ENCODE results near the gene FOXO4. TPM values are rescaled to one million over a fixed set of nuclear protein-coding genes. Genes with fewer than 3 reads are reported as not detected.
A peak's percentile ranks its signal among the peaks of the same experiment; 100 is the strongest.

The FOXO4 gene
- total and polyA plus RNA-seq, 2 of the 13 experiments (the other 11 are each of a cell fraction or from before 2014, with no cell fraction given), result 5.1 to 5.7 TPM

GRCh38 chrX:71100581-71101505, 5.2 kb downstream of the FOXO4 start:
- Histone ChIP-seq H3K4me1 (ENCODE audit: insufficient read depth, low read length) (peaks cover 40% of the 10 kb centered on the region), H2AFZ (ENCODE audit: low read length) (no peak overlapping the region), H3K79me2 (ENCODE audit: insufficient read depth, low read length) (no peaks in the 10 kb centered on the region), H4K20me1 (ENCODE audit: insufficient read depth, low read length) (no peaks in the 10 kb centered on the region), H3K4me2 (ENCODE audit: low read depth, low read length) (no peak overlapping the region), H3K27ac (ENCODE audit: extremely low read length, insufficient read depth, low read length) (no peak overlapping the region), H3K27me3 (ENCODE audit: control insufficient read depth in 1 of 2, insufficient read depth in 2 of 2, low read length in 2 of 2) (no peaks in the 10 kb centered on the region; a peak in 1 of 5 replicates), H3K36me3 (replicated peaks in 1 of 2; ENCODE audit: control insufficient read depth in 1 of 2, insufficient read depth in 2 of 2, low read length in 2 of 2) (no peaks in the 10 kb centered on the region), H3K4me3 (replicated peaks in 1 of 3; ENCODE audit: insufficient read depth in 1 of 3, low read depth in 2 of 3, low read length in 3 of 3) (no peak overlapping the region), H3K9me3 (ENCODE audit: low read length) (no peaks in the 10 kb centered on the region), H3K9ac (ENCODE audit: insufficient read depth, low read depth, low read length) (no peak overlapping the region)
- POLR2A ChIA-PET, result interaction anchor here (2.8 kb wide), 1 partner anchor 17 kb away, joined by 14 read pairs; the partner anchor contains the start of gene MED12
- TF ChIP-seq CTCF (CRISPR knock-in tag; IDR thresholded peaks at IDR 0.05) (peak; percentile 28), SP140L (CRISPR knock-in tag; IDR thresholded peaks at IDR 0.05; ENCODE audit: borderline replicate concordance) (no peak)
- intact Hi-C loops (cut with micrococcal nuclease; ENCODE audit: unreplicated experiment) (no loop called here), in situ Hi-C loops (cut with HindIII; ENCODE audit: extremely low pct_ligation_motif_present, low pct_unique_long_range_greater_than_20kb) (no loop called here)
- no TSS peak for BruUV-seq (replicated peaks)
- no peak for FAIRE-seq
- ATAC-seq, result peak; percentile 32
- no peak for DNase-seq (ENCODE audit: low spot score)
- 84% methylated on average over 8 of the region's 31 CpGs for WGBS (ENCODE audit: low lambda C conversion rate)
- CTCF ChIA-PET (ENCODE audit: low intra/inter-chr PET ratio, low total read pairs), result no interaction called here

GRCh38 chrX:71102292-71102691, 6.6 kb downstream of the FOXO4 start:
- H3K79me2 ChIP-seq (ENCODE audit: insufficient read depth, low read length), result no peaks in the 10 kb centered on the region
- no peak overlapping the region for H2AFZ ChIP-seq (ENCODE audit: low read length)
- no peak overlapping the region for H3K9ac ChIP-seq (ENCODE audit: insufficient read depth, low read depth, low read length)
- no peak for DNase-seq (ENCODE audit: low spot score)
- no peaks in the 10 kb centered on the region for H3K9me3 ChIP-seq (ENCODE audit: low read length)
- no peak for FAIRE-seq
- no TSS peak for BruUV-seq (replicated peaks)
- H3K4me3 ChIP-seq (replicated peaks in 1 of 3; ENCODE audit: insufficient read depth in 1 of 3, low read depth in 2 of 3, low read length in 3 of 3), result no peak overlapping the region
- no peak for ATAC-seq
- ChIA-PET CTCF (ENCODE audit: low intra/inter-chr PET ratio, low total read pairs) (no interaction called here), POLR2A (interaction anchor here (2.8 kb wide), 1 partner anchor 16 kb away, joined by 14 read pairs; the partner anchor contains the start of gene MED12)
- intact Hi-C loops (cut with micrococcal nuclease; ENCODE audit: unreplicated experiment), result no loop called here
- no peaks in the 10 kb centered on the region for H3K36me3 ChIP-seq (replicated peaks in 1 of 2; ENCODE audit: control insufficient read depth in 1 of 2, insufficient read depth in 2 of 2, low read length in 2 of 2)
- in situ Hi-C loops (cut with HindIII; ENCODE audit: extremely low pct_ligation_motif_present, low pct_unique_long_range_greater_than_20kb), result no loop called here
- 89% methylated on average over 1 of the region's 3 CpGs for WGBS (ENCODE audit: low lambda C conversion rate)
- no peak overlapping the region for H3K27ac ChIP-seq (ENCODE audit: extremely low read length, insufficient read depth, low read length)
- peaks cover 39% of the 10 kb centered on the region for H3K4me1 ChIP-seq (ENCODE audit: insufficient read depth, low read length)
- H3K4me2 ChIP-seq (ENCODE audit: low read depth, low read length), result no peak overlapping the region
- H3K27me3 ChIP-seq (ENCODE audit: control insufficient read depth in 1 of 2, insufficient read depth in 2 of 2, low read length in 2 of 2), result no peaks in the 10 kb centered on the region
- H4K20me1 ChIP-seq (ENCODE audit: insufficient read depth, low read length), result no peaks in the 10 kb centered on the region
- TF ChIP-seq NR3C1 (CRISPR knock-in tag; IDR thresholded peaks at IDR 0.05), result no peak
- no peak for TF ChIP-seq ZNF800 (CRISPR knock-in tag; IDR thresholded peaks at IDR 0.05)
- TF ChIP-seq SKIL (CRISPR knock-in tag; IDR thresholded peaks at IDR 0.05; ENCODE audit: borderline replicate concordance), result no peak
- TF ChIP-seq THAP7 (CRISPR knock-in tag; IDR thresholded peaks at IDR 0.05), result no peak
- no peak for TF ChIP-seq SP4 (CRISPR knock-in tag; IDR thresholded peaks at IDR 0.05)
- TF ChIP-seq ZMAT5 (CRISPR knock-in tag; IDR thresholded peaks at IDR 0.05; ENCODE audit: borderline replicate concordance, low read depth), result no peak

All from HepG2 (cell line).